ENCODE measurements around the gene EXOC3L4.
"Not testable (repeated sequence)": the region's sequence is repeated elsewhere in the genome, so short reads cannot be mapped to it uniquely, and the experiment has no call there.

EXOC3L4 gene
- 0 to 0.07 reads per million in 2 donors for total RNA-seq

GRCh38 chr14:103094406-103095209 lies at the start of gene EXOC3L4:
TSS of gene EXOC3L4 (plus strand) at chr14:103094725. CDS start at chr14:103100220, 5,495 bp downstream.
- no peak for DNase-seq

GRCh38 chr14:103045371-103045869 lies 49.1 kb upstream of the EXOC3L4 start:
- DNase-seq = no peak

GRCh38 chr14:103047453-103047852 lies 47.1 kb upstream of the EXOC3L4 start:
- DNase-seq = not testable (repeated sequence)

- DNase-seq = no peak
Observed at GRCh38 chr14:103050935-103051334, 43.6 kb upstream of the EXOC3L4 start.

GRCh38 chr14:103052407-103052806 lies 42.1 kb upstream of the EXOC3L4 start:
- no peak for DNase-seq

- DNase-seq = no peak
Observed at GRCh38 chr14:103055695-103056094, 38.8 kb upstream of the EXOC3L4 start.

GRCh38 chr14:103056322-103057027 lies 38.0 kb upstream of the EXOC3L4 start:
- DNase-seq = no peak

GRCh38 chr14:103057028-103057371 lies 37.5 kb upstream of the EXOC3L4 start:
- DNase-seq = no peak

- peak; percentile 48 for DNase-seq
Observed at GRCh38 chr14:103057372-103058163, 37.0 kb upstream of the EXOC3L4 start, which contains the start of gene CDC42BPB. TSS of gene CDC42BPB (minus strand) at chr14:103057549. CDS start at chr14:103057173, 376 bp downstream.

GRCh38 chr14:103058164-103059055 lies 36.1 kb upstream of the EXOC3L4 start:
- no peak for DNase-seq

- no peak for DNase-seq
Observed at GRCh38 chr14:103059556-103059955, 35.0 kb upstream of the EXOC3L4 start.

GRCh38 chr14:103061482-103061976 lies 33.0 kb upstream of the EXOC3L4 start:
- no peak for DNase-seq

GRCh38 chr14:103064436-103064835 lies 30.1 kb upstream of the EXOC3L4 start:
- no peak for DNase-seq

GRCh38 chr14:103064978-103065377 lies 29.5 kb upstream of the EXOC3L4 start:
- no peak for DNase-seq

- DNase-seq = no peak
Observed at GRCh38 chr14:103065861-103066260, 28.7 kb upstream of the EXOC3L4 start.

- DNase-seq = no peak
Observed at GRCh38 chr14:103066399-103066798, 28.1 kb upstream of the EXOC3L4 start.

GRCh38 chr14:103067231-103067954 lies 27.1 kb upstream of the EXOC3L4 start:
- DNase-seq = no peak

- no peak for DNase-seq
Observed at GRCh38 chr14:103068351-103069073, 26.0 kb upstream of the EXOC3L4 start.

GRCh38 chr14:103070263-103070885 lies 24.2 kb upstream of the EXOC3L4 start:
- DNase-seq = no peak
